NCI-H1105 (cell line): Measurements from ENCODE around the gene BUB1B.

ENCODE experiments used
- DNase-seq: peaks from one replicate; lab custom pipeline; 2025; lab: John Stamatoyannopoulos, UW

BUB1B gene

DNA sequence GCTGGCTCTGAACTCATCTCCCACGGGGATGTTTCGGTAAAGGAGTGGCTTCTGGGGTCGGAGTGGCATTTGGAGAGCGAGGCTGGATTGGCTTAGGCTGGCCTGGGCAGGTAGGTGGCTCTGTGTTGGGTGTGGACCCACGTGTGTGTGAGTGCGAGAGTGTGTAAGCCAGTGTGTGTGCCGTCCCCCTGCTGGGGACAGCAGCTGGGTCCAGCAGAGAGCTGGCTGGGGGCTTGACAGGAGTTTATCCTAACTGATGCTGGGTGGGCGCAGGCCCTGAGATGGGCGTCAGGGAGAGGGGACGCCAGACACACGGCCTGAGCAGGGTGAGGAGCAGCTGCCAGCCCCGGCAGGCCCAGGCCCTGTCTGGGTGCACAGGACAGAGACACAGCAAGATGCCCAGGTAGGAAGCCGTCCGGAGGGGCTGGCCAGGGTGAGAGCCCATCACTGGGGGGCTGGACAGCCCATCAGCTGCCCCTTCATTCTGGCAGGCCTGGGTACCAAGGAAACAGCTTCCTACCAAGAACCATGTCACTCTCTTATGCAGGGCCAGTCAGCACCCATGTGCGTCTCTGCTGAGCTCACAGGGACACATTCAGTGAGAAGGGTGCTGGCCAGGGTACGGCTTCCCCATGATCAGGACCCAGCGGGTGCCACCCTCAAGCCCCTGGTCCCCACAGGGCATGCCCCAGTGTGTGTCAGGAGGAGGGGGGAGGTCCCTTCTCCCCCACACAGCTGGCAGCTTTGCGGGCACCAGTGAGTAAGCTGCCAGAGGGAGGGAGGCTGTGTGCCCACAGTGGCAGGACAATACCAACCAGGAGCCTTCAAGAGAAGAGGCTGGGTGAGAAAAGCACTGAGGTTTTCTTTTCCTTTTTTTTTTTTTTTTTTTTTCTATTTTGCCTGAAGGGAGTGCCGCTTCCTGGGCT is 79.1 kb downstream of the BUB1B start:
- DNase-seq: no peak

GRCh38 chr15:40240619-40241221 is 79.9 kb downstream of the BUB1B start:
- DNase-seq: no peak

GRCh38 chr15:40241269-40242212 is 80.7 kb downstream of the BUB1B start:
- DNase-seq: no peak

DNA sequence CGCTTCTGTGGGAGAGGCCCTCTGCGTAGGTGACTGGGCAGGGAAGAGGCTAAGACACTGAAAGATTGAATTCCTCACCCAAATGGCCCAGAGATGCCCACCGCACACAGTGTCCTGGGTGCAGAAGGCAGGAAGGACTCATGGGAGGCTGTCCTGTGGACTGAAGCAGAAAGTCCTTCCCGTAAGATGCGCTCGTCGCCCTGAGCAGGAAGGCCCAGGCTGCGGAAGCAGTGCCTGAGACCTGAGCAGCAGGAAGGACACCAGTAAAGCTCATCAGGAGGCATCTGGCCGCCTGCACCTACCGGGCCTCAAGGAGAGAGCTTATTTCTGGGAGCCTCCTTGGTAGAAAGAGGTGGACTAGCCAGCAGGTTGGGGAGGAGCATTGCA is 81.3 kb downstream of the BUB1B start:
- no peak for DNase-seq

DNA sequence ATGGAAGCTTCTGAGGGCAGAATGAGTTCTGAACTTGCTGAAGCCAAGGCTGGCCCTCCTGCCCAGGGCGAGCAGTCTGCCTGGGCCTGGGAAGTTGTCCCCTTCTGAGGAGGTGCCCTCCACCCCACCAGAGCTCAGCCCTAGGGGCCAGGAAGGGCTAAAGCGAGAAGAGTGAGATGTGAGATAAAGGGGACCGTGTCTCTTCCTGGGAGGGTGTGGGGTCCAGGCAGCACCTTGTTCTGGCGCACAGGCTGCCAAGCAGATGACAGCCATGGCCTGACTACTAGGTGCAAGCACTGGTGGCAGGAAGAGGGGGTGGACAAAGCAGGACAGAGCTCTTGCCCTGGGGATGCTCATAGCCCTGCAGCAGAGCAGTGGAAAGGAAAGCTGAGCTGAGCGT is 81.7 kb downstream of the BUB1B start:
- DNase-seq: no peak

- no peak for DNase-seq
These were observed 82.4 kb downstream of the BUB1B start for GRCh38 chr15:40243126-40243810.

DNA sequence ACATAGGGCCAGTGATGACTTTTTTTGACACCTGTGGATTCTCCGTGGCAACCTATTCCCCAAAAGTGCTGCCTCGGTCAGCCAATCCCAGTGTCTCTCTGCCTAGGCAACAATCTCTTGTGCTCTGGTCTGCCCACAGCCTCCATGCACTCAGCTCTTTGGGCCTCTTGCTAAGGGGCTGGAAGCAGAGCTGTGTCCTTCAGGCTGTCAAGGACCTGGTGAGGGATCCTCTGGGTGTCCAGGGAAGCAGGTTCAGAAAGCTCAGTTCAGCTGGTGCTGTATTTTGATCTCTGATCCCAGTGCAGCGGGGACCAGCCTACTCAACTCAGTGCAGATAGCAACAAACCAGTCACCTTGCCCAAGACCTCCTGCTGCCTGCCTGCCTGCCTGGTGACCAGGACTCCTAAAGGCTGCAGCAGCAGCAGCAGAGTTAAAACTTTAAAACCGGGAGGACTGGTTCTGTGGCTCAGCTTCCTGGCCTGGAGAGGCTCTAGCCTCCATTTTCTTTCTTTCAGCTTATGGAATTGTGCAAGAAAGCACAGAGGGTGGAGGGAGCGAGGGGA is 84.2 kb downstream of the BUB1B start:
- no peak for DNase-seq

DNA sequence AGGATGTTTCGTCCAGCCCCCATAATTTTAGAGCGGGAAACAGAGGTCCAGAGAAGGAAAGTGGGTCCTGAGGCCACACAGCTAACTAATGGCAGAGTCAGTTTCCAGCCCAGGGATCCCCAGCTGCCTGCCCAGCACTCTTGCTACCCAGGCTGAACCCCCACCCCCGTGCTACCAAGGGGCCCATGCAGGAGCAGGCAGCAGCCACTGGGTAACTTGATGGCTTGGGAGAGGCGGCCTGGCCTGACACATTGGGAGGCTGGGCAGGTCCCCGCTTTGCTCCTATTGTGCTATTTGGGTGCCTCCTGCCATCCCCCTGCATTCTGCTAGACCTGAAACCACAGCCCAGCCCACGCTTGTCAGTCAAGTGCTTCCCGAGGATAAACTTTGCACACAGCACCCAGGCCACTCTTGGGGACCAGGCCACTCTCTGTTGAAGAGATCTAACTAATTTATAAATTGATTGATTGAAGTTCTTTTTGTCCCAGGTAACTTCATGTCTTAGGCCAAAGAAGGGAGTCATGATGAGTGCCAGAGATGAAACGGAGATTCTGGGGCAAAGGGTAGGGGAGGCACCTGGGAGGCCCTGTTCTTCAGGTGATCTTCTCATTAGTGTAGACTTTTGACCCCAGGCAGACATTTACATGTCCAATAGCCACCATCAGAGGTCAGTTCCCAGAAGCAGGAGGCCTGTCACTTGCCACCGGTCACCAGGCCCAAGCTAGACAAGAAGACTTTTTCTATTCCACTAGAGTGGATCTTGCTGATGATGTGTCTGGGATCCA is 85.0 kb downstream of the BUB1B start:
- no peak for DNase-seq

DNA sequence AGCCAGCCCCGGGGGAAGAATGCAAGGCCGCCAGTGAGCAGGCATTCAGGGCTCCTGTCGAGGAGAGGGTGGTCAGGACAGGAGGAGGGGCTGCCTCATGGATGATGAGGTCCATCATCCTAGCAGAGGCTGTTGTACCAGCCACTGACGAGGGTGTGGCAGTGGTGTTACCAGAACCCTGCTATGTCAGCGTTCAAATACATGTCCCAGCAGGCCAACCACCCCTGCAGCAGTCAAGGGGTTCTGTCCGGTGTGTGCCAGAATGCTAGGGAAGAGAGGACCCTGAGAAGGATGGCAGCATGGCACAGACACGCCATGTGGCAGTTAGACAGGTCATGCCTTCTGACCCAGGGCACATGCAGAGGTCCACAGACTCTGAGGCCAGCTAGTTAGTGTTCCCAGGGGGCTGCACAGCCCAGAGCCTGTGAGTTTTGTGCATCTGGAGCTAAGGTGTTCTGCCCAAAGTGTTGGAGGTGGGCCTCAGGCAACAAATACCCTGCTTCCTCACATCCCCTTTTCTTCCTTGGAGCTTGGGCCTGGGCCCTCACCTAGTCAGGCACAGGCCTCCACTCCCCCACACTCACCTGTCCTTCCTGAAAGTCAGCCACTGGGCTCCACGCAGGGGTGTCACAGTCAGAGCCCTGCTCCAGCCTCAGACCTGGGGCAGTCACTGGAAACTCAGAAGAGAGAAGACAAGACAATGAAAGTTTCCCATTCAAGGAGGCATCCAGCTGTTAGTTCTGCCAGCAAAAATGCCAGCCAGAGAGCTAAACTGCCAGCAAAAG is 85.8 kb downstream of the BUB1B start:
- no peak for DNase-seq

DNA sequence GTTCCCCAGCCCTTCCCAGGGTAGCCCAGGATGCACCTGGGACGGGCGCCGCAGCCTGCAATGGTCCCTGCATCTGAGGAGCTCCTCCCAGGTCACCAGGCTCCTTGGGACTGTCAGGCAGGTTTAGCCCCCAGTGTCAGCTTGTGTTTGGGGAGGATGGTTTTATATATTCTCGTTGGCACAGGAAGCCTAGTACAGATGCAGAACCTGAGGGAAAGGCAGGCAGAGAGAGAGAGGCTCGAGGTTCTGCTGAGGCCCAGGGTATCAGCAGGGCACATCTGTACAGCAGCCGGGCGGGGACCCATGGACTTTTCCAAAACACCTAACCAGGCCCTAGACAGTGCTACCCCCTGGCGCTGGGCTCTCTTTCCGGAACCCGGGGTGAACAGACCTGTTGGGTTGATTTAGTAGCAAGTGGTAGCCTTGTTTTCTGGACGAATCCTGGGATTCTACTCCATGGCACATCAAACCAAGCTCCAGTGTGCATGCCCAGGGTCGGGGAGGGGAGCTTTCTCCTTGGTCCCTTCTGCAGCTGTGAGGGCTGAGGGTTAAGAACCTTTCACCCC is 86.6 kb downstream of the BUB1B start:
- no peak for DNase-seq

GRCh38 chr15:40248006-40248783 is 87.3 kb downstream of the BUB1B start:
- DNase-seq: no peak

DNA sequence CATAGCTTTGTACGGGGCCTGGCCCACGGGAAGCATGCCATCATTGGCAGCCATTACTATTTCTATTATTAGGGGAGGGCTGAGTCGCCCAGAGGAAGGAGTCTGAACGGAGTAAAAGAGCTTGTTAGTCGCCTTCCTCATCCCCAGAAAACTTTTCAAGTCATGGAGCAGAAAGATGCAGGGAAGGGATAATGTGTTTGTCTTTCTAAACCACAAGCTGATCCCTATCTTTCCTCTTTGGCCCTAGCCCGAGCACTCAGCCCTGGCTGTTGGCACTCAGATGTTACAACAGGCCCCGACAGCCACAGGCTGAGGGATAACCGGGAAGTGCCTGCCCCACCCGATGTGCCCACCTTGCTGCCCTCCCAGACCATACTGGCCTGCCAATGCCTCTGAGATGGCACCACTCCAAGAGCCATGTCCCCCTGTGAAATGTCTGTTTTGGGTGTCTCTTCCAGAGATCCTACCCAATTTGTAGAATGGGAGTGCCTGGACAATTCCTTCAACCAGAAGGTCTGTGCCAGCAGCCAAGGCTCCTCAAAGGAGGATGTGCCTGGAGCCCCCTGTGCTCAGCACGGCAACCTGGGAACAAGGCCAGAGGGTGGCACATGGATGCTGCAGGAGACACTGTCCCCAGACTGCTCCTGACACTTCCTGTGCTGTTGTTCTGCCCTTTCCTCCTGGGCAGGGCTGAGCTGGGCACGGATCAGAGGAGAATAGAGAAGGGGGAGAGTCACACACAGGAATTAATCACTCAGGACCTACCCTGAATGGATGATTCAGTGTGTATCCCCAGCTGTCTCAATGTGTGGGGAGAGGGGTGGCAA is 88.8 kb downstream of the BUB1B start:
- no peak for DNase-seq

- DNase-seq: no peak
These were observed 89.4 kb downstream of the BUB1B start for GRCh38 chr15:40250304-40250656.

- no peak for DNase-seq
These were observed 90.1 kb downstream of the BUB1B start for GRCh38 chr15:40250771-40251483.

GRCh38 chr15:40251486-40252140 is 90.7 kb downstream of the BUB1B start:
- DNase-seq: no peak

DNA sequence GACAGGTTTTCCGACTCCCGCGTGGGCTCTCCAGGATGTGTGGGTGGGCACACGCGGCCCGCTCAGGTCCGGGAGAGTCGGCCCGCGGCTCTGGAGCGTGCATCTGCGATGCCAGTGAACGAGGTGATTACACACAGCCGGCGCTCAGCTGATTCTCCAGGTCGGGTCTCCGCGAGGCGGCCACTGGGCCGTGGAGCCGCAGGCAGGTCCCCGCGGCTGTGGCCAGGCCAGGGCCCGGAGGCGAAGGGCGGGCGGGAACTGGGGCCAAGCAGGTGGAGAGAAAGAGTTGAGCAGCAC is 91.2 kb downstream of the BUB1B start:
- no peak for DNase-seq
